ENCODE measurements around the gene AFAP1L2.

The AFAP1L2 gene

DNA sequence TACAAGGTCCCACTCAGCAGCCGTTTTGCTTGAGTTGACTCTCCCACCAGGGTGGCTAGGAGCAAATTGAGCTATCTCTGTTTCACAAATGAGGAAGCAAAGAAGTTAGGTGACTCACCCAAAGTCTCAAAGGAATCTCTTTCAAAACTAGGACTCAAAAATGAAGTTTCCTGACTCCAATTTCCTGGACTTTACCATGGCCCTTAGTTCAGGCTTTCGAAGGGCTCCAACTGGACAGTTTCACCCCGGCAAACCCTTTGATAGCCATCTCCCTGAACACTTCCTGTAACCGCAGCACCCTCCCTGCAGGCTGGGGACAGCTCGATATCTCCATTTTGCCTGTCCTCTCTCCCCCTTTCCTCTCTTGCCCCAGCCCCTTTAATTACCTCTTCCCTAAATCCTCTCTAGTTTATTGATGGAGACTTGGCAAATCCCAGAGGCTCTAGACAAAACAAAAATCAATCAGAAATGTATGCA, 4.7 kb upstream of the AFAP1L2 start:
- no peak for DNase-seq (ENCODE audit: low read depth in 2 of 2)

- no peak for DNase-seq (ENCODE audit: low read depth in 2 of 2)
Measured at GRCh38 chr10:114408112-114408967, 4.0 kb upstream of the AFAP1L2 start.

GRCh38 chr10:114406455-114406854, 2.2 kb upstream of the AFAP1L2 start:
- no peak for DNase-seq (ENCODE audit: low read depth in 2 of 2)

DNA sequence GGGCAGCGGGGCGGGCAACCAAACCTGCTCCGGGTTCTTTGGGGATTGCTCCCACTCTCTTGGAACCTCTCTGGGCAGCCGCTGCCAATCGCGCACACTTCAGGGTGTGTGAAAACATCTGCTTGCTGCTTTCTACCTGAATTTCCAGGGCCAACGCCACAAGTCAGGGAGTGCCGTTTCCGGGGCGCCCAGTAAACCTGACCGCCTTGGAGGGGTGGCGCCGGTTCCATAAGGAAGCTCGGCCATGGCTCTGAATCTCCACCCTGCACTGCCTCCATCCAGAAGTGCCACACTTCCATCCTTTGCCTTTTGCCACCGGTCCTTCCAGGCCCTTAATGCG, 679 bp upstream of the AFAP1L2 start:
- DNase-seq (ENCODE audit: low read depth in 2 of 2): no peak

DNA sequence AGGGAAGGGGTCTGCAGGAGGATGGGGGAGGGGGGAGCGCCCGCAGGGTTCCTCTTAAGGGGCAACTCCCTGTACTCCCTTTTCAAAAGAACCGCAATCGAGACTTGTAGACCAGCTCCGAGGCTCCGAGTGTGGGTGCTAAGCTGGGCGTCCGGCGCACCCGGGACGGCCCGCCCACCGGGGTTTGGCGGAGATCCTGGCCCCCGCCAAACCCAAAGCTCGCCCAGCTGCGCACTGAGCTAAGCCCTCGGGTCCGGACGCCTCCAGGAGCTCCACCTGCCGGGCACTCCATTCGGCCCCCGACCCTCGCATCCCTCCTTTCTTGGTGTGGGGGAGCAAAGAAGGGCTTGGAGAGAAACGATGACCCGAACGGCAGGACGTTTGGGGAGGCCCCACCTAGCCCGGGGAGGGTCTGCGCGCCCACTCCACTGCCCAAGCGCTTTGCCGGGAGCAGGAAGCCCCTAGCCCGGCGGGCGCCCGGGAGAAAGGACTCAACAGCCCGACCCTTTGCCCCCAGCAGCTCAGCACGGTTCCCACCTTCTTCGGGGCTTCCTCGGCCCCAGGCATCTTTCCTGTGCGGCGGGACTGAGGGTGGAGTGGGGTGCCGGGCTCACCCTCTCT, 651 bp downstream of the AFAP1L2 start:
- DNase-seq (ENCODE audit: low read depth in 2 of 2): no peak

- DNase-seq (ENCODE audit: low read depth in 2 of 2): no peak
Measured at GRCh38 chr10:114402871-114403540, 1.3 kb downstream of the AFAP1L2 start.

GRCh38 chr10:114402233-114402632, 2.1 kb downstream of the AFAP1L2 start:
- no peak for DNase-seq (ENCODE audit: low read depth in 2 of 2)

DNA sequence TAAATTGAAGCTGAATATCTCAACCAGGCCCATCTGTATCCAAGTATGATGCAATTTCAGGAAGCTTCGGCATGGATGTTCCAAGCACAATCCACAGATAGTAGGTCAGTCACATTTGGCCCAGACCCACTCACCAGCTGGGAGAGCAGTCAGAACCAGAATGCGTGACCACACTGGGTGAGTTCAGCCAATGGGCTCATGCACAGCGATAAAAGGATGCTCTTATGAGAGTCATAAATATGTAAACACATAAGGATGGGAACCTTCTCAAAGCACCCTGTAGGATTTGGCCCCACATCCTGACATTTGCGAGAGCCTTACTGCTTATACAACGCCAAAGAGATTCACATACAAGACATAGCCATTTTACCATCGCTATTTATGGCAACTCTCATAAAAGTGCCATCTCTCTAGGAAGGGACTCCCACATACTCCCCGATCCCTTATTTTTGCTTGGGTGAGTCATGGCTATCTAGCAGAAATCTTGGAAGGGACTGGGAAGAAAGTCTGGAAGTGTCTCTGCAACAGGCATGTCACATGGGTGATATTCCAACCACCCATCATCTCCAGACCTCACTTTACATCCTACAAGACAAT, 3.0 kb downstream of the AFAP1L2 start:
- DNase-seq (ENCODE audit: low read depth in 2 of 2): no peak

DNA sequence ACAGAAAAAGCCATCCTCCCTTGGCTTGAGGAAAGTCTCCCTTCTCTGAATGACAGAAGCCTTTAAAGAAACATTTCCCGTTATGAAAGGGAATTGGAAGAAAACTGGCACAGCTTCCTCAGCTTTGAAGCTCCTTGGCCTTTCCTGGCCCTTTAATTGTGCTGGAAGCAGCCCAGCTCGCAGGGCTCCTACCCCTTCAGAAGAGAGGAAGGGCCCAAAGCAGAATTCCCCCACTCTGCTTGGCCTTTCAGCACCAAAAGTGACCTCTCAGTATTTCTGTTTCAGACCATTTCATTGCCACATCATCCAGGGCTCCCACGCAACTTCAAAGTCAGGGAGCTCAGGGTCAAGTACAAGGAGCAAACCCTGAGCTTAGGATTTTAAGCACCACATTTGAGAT, 4.2 kb downstream of the AFAP1L2 start:
- DNase-seq (ENCODE audit: low read depth in 2 of 2): no peak

GRCh38 chr10:114399576-114399975, 4.7 kb downstream of the AFAP1L2 start:
- no peak for DNase-seq (ENCODE audit: low read depth in 2 of 2)

- DNase-seq (ENCODE audit: low read depth in 2 of 2): no peak
Measured at GRCh38 chr10:114398587-114399331, 5.5 kb downstream of the AFAP1L2 start.

GRCh38 chr10:114397651-114398145, 6.6 kb downstream of the AFAP1L2 start:
- DNase-seq (ENCODE audit: low read depth in 2 of 2): no peak

DNA sequence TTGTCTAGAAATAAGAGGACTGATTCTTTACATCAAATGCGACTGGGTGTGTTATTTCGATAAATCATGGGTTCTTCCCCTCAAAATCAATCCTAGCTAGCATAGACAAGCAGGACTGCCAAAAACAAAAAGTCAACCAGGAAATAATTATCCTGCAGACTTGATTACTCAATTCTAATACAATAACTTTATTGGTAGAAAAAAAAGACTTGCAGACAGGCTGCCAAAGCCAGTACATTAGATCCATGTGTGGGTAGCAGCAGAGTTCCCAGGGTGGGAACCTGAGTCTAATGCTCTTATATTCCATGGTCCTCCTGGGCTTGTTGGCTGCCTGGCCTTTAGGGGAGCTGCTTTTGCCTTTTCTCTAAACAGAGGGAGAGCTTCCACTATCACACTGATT, 7.8 kb downstream of the AFAP1L2 start:
- no peak for DNase-seq (ENCODE audit: low read depth in 2 of 2)

GRCh38 chr10:114395366-114396022, 8.8 kb downstream of the AFAP1L2 start:
- DNase-seq (ENCODE audit: low read depth in 2 of 2): no peak

DNA sequence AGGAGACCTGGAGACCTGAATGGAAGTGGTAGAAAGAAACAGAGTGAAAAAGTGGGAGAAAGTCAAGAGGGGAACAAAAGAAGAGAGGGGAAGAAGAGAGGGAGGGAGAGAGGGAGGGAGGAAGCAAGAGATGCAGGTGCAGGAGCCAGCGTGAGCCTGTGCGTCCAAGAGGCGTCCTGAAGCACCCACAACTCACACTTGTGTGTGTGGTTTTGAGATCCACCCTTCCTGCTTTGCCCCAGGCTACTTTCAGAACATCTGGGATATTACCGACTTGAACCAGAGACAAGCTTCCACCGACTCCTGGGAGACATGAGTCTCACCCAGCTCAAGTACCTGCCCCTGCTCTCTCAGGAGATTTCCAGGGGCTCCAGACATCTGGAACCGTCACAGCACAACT, 9.8 kb downstream of the AFAP1L2 start:
- no peak for DNase-seq (ENCODE audit: low read depth in 2 of 2)

DNA sequence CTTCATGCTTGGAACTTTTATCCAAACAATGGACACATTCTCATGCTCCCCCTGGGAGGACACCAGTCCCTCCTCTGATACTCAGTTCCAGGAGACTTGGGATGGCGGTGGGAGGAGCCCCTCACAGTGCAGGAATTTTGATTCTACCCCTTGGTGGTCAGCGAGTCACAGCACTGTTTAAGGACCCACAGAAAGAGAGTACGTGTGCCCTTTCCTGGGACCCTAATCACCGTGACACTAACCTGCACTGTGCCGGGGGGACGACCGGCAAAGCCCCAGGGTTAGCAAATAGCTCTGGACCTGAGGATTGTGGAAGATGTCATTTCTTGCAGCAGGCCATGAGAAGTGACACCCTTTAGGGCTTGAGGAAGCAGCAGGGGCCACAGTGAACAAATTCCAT, 10.4 kb downstream of the AFAP1L2 start:
- no peak for DNase-seq (ENCODE audit: low read depth in 2 of 2)

DNA sequence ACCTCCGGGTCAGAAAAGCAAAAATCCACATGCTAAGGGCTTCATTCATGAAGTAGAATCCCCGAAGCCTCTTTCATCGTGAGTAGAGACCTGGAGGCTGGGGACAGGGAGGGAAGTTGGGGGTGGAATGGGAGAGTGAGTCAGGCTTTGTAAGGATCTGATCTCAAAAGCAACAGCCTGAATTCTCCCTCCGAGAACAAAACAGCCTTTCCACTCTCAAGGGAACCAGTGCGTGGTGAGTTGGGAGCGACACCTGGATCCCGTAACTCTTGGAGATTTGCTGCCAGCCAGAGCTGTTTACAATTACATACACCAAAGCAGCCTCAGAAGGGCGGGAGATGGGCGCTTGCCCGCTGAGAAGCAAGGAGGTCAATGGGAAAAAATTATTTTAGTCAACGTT, 10.8 kb downstream of the AFAP1L2 start:
- DNase-seq (ENCODE audit: low read depth in 2 of 2): no peak

GRCh38 chr10:114392112-114392835, 12.0 kb downstream of the AFAP1L2 start:
- DNase-seq (ENCODE audit: low read depth in 2 of 2): no peak

DNA sequence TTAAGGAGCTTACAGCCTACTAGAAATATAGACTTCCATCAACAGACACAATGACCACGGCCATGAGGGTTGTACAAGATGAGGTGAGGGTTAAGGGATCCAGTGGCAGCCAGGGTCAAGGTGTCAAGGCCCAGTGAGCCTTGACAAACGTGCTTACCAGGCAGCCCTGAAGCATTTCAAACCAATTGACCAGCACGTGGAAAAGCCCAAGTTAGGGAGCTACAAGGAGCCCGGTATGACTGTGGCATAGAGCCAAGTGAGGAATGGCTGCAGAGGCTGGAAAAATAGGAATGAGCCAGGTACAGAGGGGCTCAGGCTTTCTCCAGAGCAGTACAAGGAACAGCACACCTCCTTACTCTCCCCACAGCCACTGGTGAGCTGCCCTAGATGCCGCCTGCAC, 12.7 kb downstream of the AFAP1L2 start:
- no peak for DNase-seq (ENCODE audit: low read depth in 2 of 2)

DNA sequence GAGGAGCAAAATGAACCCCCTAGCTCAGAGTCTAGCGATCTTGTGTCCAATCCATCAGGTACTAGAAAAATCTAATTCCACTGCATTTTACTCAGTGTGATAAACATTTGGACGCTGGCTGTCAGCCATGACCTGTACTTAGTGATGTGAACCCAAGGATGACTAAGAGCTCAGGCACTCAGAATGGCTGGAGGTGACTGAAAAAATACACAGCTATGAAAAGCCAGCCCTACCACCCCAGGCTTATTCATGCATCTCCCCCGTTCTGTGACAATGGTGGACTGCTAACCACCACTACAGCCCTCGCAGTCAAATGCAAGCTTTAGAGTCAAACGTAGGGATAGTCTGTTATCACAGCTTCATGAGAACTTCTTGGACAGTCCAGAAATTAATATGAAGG, 14.9 kb downstream of the AFAP1L2 start:
- no peak for DNase-seq (ENCODE audit: low read depth in 2 of 2)

Data from activated CD4-positive, alpha-beta T cell treated with anti-CD3 and anti-CD28 coated beads for 24 hours (primary cell).